Fibroblast of villous mesenchyme (primary cell): ENCODE results near the gene PLB1. TPM values are rescaled to one million over a fixed set of nuclear protein-coding genes. Genes with fewer than 3 reads are reported as not detected.

Experiments used
- DNase-seq: peaks from one replicate; pipeline ENCODE4 v3.0.0-alpha.2; 2010; ENCODE audit warnings: low read depth
- H3K4me3 ChIP-seq: 2 replicates; pipeline ENCODE4 v1.5.1; 2011; ENCODE audit warnings: low read depth, mild to moderate bottlenecking, low read length
- total RNA-seq: library from RNA; depleted of rRNA; stranded (reverse); fragments of >200 nt; gene quantifications from 2 replicates; pipeline ENCODE4 v1.2.3, GENCODE V29; 2012
- TF ChIP-seq, protein P1 (sequence below): IDR thresholded peaks from 2 replicates; pipeline ENCODE4 v1.5.1; 2012; ENCODE audit warnings: low read depth, mild to moderate bottlenecking, low read length; ENCODE audit not compliant: insufficient read depth

The PLB1 gene
- total RNA-seq, 1 donor = 3.0 TPM

DNA sequence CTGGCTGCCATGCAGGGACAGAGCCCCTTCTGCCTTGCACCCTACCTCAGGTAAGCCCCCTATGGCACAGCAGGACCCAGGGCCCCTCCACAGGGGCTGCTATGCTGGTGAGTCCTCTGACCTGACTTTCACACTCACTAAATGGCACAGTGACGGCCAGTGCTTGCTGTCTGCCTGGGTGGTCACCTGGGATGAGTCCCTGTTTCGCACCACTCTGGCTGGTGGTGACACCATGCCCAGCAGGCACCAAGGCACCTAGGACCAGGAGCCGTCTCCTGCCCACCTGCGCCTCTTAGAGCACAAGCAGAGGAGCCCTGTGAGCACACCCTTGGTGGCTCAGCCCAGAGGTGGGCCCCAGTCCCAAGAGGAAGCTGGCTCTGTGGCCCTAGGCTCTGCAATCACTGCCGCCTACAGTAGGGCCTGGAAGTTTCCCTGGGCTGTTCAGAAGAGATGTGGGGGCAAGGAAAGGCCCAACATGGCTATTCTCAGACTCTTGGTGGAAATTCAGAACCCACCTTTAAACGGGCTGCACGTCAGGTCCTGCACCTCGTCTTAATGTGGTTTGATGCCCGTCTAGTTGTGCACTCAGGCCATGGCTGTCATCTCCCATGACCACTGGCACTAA is 96.0 kb downstream of the PLB1 start:
- DNase-seq = no peak
- no peak overlapping the region for H3K4me3 ChIP-seq
- TF ChIP-seq, protein P1, sequence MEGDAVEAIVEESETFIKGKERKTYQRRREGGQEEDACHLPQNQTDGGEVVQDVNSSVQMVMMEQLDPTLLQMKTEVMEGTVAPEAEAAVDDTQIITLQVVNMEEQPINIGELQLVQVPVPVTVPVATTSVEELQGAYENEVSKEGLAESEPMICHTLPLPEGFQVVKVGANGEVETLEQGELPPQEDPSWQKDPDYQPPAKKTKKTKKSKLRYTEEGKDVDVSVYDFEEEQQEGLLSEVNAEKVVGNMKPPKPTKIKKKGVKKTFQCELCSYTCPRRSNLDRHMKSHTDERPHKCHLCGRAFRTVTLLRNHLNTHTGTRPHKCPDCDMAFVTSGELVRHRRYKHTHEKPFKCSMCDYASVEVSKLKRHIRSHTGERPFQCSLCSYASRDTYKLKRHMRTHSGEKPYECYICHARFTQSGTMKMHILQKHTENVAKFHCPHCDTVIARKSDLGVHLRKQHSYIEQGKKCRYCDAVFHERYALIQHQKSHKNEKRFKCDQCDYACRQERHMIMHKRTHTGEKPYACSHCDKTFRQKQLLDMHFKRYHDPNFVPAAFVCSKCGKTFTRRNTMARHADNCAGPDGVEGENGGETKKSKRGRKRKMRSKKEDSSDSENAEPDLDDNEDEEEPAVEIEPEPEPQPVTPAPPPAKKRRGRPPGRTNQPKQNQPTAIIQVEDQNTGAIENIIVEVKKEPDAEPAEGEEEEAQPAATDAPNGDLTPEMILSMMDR = no peak

DNA sequence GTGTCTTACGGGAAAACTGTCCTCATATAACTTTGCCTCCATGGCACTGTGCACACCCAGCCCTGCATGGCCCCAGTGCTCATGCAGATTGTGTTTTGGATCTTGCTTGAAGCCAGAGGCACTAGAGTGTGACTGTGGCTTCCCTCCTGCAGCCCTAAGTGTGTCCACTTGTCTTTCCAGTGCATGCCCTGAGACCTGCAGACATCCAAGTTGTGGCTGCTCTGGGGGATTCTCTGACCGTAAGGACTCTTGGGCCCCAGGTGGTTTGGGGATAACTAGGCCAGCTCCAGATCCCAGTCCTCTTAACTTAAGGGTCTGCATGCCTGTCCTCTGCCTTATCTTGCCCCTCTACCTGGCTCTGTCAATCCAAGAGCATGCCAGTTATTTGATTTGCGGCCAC is 96.6 kb downstream of the PLB1 start:
- no peak overlapping the region for H3K4me3 ChIP-seq
- TF ChIP-seq, protein P1 = no peak
- no peak for DNase-seq

DNA sequence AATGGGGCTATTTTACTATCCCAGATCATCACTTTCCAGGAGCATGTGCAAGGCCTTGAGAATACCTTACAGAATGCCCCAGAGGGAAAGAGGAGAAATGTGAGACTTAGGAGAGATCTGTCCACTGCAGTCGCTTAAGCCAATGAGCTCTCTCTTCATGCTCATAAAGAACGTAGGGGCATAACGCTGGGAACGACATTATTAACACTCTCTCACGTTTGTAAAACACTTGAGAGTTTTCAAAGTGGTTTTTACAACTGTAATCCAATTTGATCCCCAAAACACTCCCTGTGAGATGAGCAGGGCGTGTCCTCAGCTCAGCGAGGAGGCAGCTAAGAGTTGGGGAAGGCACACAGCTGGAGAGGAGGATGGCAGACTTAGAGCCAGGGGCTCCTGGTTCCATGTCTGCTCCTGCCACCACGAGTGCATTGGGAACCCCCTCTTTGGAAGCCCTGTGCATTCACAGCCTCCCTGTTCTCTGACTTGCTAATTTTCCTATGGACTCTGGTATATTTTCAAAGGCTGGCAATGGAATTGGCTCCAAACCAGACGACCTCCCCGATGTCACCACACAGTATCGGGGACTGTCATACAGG is 97.4 kb downstream of the PLB1 start:
- TF ChIP-seq, protein P1 = no peak
- no peak overlapping the region for H3K4me3 ChIP-seq
- peak; percentile 40 for DNase-seq

DNA sequence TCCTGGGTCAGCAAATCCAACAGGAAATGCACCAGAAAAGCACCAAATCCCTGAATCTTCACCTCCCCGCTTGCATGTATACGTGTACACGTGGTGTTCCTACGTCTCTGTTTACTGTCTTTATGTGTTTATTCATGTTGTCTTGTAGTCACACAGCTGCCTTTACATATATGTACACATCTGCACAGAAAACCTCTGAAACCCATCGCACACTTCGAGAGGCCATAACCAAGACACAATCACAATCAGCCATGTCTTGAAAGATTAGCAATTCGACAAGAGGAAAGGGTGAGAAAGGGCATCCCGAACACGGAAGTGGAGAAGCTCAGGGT is 98.1 kb downstream of the PLB1 start:
- DNase-seq = no peak
- no peak overlapping the region for H3K4me3 ChIP-seq
- TF ChIP-seq, protein P1 = no peak

DNA sequence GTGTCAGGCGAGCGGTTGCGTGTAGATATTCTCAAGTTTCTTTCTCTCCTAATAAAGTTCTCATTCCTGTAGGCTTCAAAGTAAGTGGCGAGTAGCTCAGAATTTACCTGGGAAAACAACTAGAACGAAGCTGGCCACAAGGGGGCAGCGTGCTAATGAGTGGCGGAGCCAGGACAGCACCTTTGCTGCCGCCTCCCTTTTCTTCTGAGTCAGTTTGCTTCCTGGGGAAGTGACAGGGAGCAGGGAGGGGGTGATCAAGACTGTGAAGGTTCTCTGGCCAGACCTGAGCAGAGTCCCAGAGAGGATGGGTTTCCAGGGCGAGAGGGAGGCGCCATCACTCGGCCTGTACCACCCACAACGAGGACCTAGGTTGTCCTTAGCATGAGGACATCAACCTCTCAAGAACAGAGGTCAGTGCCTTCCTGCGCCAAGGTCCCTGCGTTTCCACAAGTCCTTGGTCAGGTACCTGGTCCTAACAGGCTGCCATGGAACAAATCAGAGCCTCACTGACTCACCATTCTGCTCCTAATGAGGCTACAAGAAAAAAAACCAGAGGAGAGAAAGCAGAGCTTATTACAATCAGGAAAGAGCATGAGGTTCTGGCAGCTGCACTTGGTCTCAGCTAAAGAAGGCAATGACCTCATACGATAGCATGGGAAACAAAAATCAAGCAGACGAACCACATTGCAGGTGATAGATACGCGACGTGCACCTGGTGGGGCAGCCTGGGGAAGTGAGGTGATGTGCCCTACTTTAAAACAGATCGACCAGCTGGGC is 98.7 kb downstream of the PLB1 start:
- TF ChIP-seq, protein P1 = peak; percentile 82

DNA sequence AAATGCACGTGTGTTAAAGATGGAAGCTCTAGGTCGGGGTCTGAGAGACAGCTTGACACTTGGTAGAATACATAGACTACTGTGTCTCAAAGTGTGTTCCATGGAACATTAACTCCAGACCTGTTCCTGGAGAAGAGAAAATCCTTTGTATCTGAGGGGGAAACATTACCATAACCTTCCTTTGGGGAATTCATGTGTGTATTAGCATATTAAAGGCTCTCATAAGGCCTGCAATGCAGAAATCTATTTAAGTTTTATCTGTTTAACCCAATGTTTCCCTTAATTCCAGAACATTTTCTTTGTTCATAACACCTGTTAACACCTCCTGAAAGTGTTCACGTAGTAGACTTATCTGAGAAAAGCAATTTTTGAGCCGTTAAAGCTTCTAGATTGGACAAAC is 99.5 kb downstream of the PLB1 start:
- no peak overlapping the region for H3K4me3 ChIP-seq
- TF ChIP-seq, protein P1 = no peak
- DNase-seq = no peak

More for the DNA sequence above, 98.7 kb downstream of the PLB1 start:
- DNase-seq = peak; percentile 85
- no peak overlapping the region for H3K4me3 ChIP-seq
